Measurements from ENCODE around the gene MRPL51. TPM values are rescaled to one million over a fixed set of nuclear protein-coding genes. Genes with fewer than 3 reads are reported as not detected.

Gene MRPL51
- total and polyA plus RNA-seq, 10 of the 15 experiments (the other 5 are each of a cell fraction or from before 2014, with no cell fraction given) = 137 to 1,202 (median 267) TPM

DNA sequence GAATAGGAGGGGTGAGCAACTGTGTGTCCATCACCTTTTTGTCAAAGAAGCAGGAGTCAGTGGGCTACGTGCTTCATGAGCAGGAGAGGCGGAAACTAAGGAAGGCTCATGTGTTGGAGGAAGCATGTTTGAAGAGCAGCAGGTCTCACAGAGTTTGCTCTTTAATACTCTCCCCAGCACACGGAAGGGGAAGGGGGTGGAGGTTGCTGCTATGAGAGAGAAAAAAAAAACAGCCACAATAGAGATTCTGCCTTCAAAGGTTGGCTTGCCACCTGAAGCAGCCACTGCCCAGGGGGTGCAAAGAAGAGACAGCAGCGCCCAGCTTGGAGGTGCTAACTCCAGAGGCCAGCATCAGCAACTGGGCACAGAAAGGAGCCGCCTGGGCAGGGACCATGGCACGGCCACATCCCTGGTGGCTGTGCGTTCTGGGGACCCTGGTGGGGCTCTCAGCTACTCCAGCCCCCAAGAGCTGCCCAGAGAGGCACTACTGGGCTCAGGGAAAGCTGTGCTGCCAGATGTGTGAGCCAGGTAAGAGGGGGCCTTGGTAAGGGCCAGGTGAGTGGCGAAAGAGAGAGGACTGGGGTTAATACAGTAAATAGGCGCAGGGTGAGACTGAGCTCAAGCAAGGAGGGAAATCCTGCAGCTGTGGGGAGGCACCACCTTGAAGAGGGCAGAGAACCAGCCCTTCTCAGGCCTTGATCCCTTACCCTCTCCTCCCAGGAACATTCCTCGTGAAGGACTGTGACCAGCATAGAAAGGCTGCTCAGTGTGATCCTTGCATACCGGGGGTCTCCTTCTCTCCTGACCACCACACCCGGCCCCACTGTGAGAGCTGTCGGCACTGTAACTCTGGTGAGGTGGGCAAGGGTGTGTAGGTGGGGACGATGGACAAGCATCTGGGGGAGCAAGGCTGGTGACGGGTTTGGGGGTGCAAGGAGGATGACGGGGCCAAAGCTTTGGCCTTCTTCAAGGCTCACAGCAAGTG is 48.1 kb downstream of the MRPL51 start, which contains the start of gene CD27 (continued):
- TF ChIP-seq, protein P1, sequence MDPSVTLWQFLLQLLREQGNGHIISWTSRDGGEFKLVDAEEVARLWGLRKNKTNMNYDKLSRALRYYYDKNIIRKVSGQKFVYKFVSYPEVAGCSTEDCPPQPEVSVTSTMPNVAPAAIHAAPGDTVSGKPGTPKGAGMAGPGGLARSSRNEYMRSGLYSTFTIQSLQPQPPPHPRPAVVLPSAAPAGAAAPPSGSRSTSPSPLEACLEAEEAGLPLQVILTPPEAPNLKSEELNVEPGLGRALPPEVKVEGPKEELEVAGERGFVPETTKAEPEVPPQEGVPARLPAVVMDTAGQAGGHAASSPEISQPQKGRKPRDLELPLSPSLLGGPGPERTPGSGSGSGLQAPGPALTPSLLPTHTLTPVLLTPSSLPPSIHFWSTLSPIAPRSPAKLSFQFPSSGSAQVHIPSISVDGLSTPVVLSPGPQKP (IDR thresholded peaks at IDR 0.05; ENCODE audit: low read depth, low read length) = no peak
- TF ChIP-seq POLR2AphosphoS2 (IDR thresholded peaks at IDR 0.05; ENCODE audit: low read depth, low read length) (0 out of 2 replicates have a peak, but pooled peaks have one; percentile 41), ZNF384 (IDR thresholded peaks at IDR 0.05; ENCODE audit: borderline replicate concordance, low read depth, low read length) (peak; percentile 86; the same call in 1 of the 2 replicates)

DNA sequence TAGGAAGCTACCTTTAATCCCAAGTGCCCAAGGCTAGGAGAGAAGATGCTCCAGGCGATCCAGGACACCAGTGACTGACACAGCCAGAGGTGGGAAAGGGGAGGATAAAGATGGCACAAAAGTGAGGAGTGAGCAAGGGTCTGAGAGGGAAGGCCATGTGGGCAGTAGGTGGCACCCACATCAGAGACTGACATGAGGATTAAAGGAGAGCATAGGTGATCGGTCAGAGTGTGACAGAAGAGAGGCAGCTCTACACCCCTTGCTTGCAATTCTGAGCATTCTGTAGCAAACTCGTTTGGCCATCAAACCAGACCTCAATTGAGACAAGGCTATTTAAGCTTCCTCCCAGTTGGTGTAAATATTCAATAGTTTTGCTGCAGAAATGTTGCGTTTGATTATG is 49.0 kb downstream of the MRPL51 start:
- ChIA-PET CTCF (interaction anchor here (1.2 to 7.2 kb wide), 10 partner anchors 8 to 109 kb away, joined by 3 to 79 read pairs (median 16); partner anchors contain the start of gene TAPBPL), POLR2A (interaction anchor here (1.0 to 17.5 kb wide), 12 partner anchors 8 to 187 kb away, joined by 3 to 384 read pairs (median 15); partner anchors contain the start of genes GAPDH, MRPL51, TAPBPL and VAMP1), RAD21 (ENCODE audit: unreplicated experiment) (interaction anchor here (0.8 to 17.1 kb wide), 10 partner anchors 8 to 191 kb away, joined by 3 to 319 read pairs (median 4); partner anchors contain the start of genes LPAR5 and TAPBPL), SMC1A (ENCODE audit: uncharacterized antibody, unreplicated experiment) (interaction anchor here (0.9 to 9.8 kb wide), 12 partner anchors 8 to 407 kb away, joined by 3 to 168 read pairs (median 6); partner anchors contain the start of genes CDCA3, TAPBPL, USP5 and VAMP1)
- no peak for TF ChIP-seq CHD1 (IDR thresholded peaks at IDR 0.05; ENCODE audit: low read depth, low read length)
- TF ChIP-seq, protein P2, sequence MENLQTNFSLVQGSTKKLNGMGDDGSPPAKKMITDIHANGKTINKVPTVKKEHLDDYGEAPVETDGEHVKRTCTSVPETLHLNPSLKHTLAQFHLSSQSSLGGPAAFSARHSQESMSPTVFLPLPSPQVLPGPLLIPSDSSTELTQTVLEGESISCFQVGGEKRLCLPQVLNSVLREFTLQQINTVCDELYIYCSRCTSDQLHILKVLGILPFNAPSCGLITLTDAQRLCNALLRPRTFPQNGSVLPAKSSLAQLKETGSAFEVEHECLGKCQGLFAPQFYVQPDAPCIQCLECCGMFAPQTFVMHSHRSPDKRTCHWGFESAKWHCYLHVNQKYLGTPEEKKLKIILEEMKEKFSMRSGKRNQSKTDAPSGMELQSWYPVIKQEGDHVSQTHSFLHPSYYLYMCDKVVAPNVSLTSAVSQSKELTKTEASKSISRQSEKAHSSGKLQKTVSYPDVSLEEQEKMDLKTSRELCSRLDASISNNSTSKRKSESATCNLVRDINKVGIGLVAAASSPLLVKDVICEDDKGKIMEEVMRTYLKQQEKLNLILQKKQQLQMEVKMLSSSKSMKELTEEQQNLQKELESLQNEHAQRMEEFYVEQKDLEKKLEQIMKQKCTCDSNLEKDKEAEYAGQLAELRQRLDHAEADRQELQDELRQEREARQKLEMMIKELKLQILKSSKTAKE (IDR thresholded peaks at IDR 0.05; ENCODE audit: low read depth, poor library complexity, severe bottlenecking) = no peak
- no peak for TF ChIP-seq SREBF2 (IDR thresholded peaks at IDR 0.05; ENCODE audit: low read length)
- TF ChIP-seq ATF7 (IDR thresholded peaks at IDR 0.05; ENCODE audit: low read depth) = no peak
- no peak for TF ChIP-seq RCOR1 (conservative IDR thresholded peaks at IDR 0.05; ENCODE audit: low read depth, low read length)
- TF ChIP-seq DPF2 (IDR thresholded peaks at IDR 0.05) = 0 out of 2 replicates have a peak, but pooled peaks have one; percentile 4
- 0 out of 2 replicates have a peak, but pooled peaks have one; percentile 40 for TF ChIP-seq NR2F1 (conservative IDR thresholded peaks at IDR 0.05)
- TF ChIP-seq FOXK2 (IDR thresholded peaks at IDR 0.05) = no peak
- 0 out of 2 replicates have a peak, but pooled peaks have one; percentile 8 for TF ChIP-seq HDGF (IDR thresholded peaks at IDR 0.05)
- TF ChIP-seq CHD4 (IDR thresholded peaks at IDR 0.05) = no peak
- TF ChIP-seq, protein P3, sequence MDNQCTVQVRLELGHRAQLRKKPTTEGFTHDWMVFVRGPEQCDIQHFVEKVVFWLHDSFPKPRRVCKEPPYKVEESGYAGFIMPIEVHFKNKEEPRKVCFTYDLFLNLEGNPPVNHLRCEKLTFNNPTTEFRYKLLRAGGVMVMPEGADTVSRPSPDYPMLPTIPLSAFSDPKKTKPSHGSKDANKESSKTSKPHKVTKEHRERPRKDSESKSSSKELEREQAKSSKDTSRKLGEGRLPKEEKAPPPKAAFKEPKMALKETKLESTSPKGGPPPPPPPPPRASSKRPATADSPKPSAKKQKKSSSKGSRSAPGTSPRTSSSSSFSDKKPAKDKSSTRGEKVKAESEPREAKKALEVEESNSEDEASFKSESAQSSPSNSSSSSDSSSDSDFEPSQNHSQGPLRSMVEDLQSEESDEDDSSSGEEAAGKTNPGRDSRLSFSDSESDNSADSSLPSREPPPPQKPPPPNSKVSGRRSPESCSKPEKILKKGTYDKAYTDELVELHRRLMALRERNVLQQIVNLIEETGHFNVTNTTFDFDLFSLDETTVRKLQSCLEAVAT (IDR thresholded peaks at IDR 0.05) = 0 out of 2 replicates have a peak, but pooled peaks have one; percentile 11
- TF ChIP-seq SMARCA5 (IDR thresholded peaks at IDR 0.05) = 0 out of 2 replicates have a peak, but pooled peaks have one; percentile 10
- no peak for TF ChIP-seq MTA3 (IDR thresholded peaks at IDR 0.05; ENCODE audit: borderline replicate concordance, low read length)
- TF ChIP-seq LARP7 (IDR thresholded peaks at IDR 0.05) = no peak
- in situ Hi-C loops (cut with MboI) = no loop called here
- H3K9me3 ChIP-seq (replicated peaks; ENCODE audit: control insufficient read depth, insufficient read depth, low read length) = no peaks in the 10 kb centered on the region
- peak overlapping the region; percentile 66 for H3K4me3 ChIP-seq
- H3K27me3 ChIP-seq (replicated peaks in 1 of 2; ENCODE audit: control insufficient read depth in 2 of 2, insufficient read depth in 2 of 2, low read length in 1 of 2) = no peaks in the 10 kb centered on the region
- 4% methylated on average over 4 of the region's 4 CpGs for WGBS (ENCODE audit: insufficient coverage, insufficient replicate concordance, low lambda C conversion rate, missing lambda C conversion rate)
- 0 out of 4 replicates have a peak, but pooled peaks cover 0 to 4% of the 10 kb centered on the region in 2 experiments for H3K36me3 ChIP-seq (ENCODE audit: control insufficient read depth in 2 of 2, insufficient read depth in 2 of 2, low read length in 1 of 2)
- BruUV-seq (replicated peaks) = no TSS peak
- intact Hi-C loops (cut with micrococcal nuclease; ENCODE audit: unreplicated experiment) = no loop called here
- H3K79me2 ChIP-seq (ENCODE audit: control insufficient read depth, insufficient read depth, low read length) = peaks cover 59% of the 10 kb centered on the region
- ATAC-seq = peak; percentile 34
- H3K27ac ChIP-seq (ENCODE audit: control insufficient read depth, insufficient read depth) = peak overlapping the region; percentile 99
- no peaks in the 10 kb centered on the region for H4K20me1 ChIP-seq (ENCODE audit: control insufficient read depth, insufficient read depth)
- peak overlapping the region; percentile 99 for H3K4me2 ChIP-seq (ENCODE audit: control insufficient read depth, insufficient read depth)
- peaks cover 46% of the 10 kb centered on the region for H3K4me1 ChIP-seq (ENCODE audit: control insufficient read depth, insufficient read depth, low read length)
- DNase-seq (ENCODE audit: low read depth, low spot score) = no peak
- peak overlapping the region; percentile 84 for H3K9ac ChIP-seq (ENCODE audit: control insufficient read depth, insufficient read depth, low read length)
- H2AFZ ChIP-seq (ENCODE audit: control insufficient read depth, low read depth, low read length) = no peak overlapping the region
- no peak for FAIRE-seq

Data from GM12878 (cell line).